ENCODE data around the gene SRGAP3.

SRGAP3 gene

GRCh38 chr3:9280451-9281219 is 31.2 kb upstream of the SRGAP3 start:
- TF ChIP-seq TEAD4 (IDR thresholded peaks at IDR 0.05) (no peak), ZBTB7A (IDR thresholded peaks at IDR 0.05; ENCODE audit: low read depth) (no peak), RAD21 (IDR thresholded peaks at IDR 0.05; ENCODE audit: low read depth) (no peak), FOXM1 (IDR thresholded peaks at IDR 0.05; ENCODE audit: borderline replicate concordance, low read depth) (no peak), YY1 (IDR thresholded peaks at IDR 0.05; ENCODE audit: low read depth) (no peak), NFIC (IDR thresholded peaks at IDR 0.05) (no peak), EGR1 (IDR thresholded peaks at IDR 0.05) (no peak), TAF1 (IDR thresholded peaks at IDR 0.05; ENCODE audit: low read depth) (no peak)
- TF ChIP-seq, protein P1, sequence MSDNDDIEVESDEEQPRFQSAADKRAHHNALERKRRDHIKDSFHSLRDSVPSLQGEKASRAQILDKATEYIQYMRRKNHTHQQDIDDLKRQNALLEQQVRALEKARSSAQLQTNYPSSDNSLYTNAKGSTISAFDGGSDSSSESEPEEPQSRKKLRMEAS (IDR thresholded peaks at IDR 0.05), result no peak
- TF ChIP-seq, protein P2, sequence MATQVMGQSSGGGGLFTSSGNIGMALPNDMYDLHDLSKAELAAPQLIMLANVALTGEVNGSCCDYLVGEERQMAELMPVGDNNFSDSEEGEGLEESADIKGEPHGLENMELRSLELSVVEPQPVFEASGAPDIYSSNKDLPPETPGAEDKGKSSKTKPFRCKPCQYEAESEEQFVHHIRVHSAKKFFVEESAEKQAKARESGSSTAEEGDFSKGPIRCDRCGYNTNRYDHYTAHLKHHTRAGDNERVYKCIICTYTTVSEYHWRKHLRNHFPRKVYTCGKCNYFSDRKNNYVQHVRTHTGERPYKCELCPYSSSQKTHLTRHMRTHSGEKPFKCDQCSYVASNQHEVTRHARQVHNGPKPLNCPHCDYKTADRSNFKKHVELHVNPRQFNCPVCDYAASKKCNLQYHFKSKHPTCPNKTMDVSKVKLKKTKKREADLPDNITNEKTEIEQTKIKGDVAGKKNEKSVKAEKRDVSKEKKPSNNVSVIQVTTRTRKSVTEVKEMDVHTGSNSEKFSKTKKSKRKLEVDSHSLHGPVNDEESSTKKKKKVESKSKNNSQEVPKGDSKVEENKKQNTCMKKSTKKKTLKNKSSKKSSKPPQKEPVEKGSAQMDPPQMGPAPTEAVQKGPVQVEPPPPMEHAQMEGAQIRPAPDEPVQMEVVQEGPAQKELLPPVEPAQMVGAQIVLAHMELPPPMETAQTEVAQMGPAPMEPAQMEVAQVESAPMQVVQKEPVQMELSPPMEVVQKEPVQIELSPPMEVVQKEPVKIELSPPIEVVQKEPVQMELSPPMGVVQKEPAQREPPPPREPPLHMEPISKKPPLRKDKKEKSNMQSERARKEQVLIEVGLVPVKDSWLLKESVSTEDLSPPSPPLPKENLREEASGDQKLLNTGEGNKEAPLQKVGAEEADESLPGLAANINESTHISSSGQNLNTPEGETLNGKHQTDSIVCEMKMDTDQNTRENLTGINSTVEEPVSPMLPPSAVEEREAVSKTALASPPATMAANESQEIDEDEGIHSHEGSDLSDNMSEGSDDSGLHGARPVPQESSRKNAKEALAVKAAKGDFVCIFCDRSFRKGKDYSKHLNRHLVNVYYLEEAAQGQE (IDR thresholded peaks at IDR 0.05; ENCODE audit: low read depth), result no peak

DNA sequence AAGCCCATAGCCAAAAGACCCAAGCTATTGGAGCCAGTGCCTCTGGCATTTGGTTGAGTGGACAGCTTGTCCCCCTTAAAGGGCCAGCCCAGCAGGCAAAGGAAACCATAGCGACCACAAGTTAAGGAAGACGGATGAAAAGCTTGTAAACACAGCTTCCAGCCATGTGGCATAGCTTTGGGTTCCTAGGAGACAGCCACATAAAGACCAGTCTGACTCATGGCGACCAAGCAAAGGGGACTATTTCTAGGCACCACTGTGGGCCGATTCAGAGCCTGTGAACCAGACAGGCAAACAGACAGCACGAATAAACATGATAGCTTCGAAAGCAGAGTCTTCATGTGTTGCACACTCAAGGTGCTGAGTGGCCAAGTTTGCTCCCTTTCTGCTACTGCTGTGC is 30.5 kb upstream of the SRGAP3 start:
- TF ChIP-seq, protein P2 (IDR thresholded peaks at IDR 0.05; ENCODE audit: low read depth), result no peak
- TF ChIP-seq FOXM1 (IDR thresholded peaks at IDR 0.05; ENCODE audit: borderline replicate concordance, low read depth) (no peak), EP300 (IDR thresholded peaks at IDR 0.05; ENCODE audit: borderline replicate concordance) (no peak), CEBPB (IDR thresholded peaks at IDR 0.05) (no peak), TCF12 (IDR thresholded peaks at IDR 0.05; ENCODE audit: low read depth) (no peak), YY1 (IDR thresholded peaks at IDR 0.05; ENCODE audit: low read depth) (no peak), TEAD4 (IDR thresholded peaks at IDR 0.05) (no peak), TAF1 (IDR thresholded peaks at IDR 0.05; ENCODE audit: low read depth) (no peak), ZBTB7A (IDR thresholded peaks at IDR 0.05; ENCODE audit: low read depth) (no peak), EGR1 (IDR thresholded peaks at IDR 0.05) (no peak)
- TF ChIP-seq, protein P1 (IDR thresholded peaks at IDR 0.05), result no peak
- TF ChIP-seq, protein P3, sequence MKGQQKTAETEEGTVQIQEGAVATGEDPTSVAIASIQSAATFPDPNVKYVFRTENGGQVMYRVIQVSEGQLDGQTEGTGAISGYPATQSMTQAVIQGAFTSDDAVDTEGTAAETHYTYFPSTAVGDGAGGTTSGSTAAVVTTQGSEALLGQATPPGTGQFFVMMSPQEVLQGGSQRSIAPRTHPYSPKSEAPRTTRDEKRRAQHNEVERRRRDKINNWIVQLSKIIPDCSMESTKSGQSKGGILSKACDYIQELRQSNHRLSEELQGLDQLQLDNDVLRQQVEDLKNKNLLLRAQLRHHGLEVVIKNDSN (IDR thresholded peaks at IDR 0.05), result no peak

- TF ChIP-seq, protein P3 (IDR thresholded peaks at IDR 0.05), result no peak
- TF ChIP-seq CREB1 (IDR thresholded peaks at IDR 0.05; ENCODE audit: low read depth) (no peak), YY1 (IDR thresholded peaks at IDR 0.05; ENCODE audit: low read depth) (no peak), FOXM1 (IDR thresholded peaks at IDR 0.05; ENCODE audit: borderline replicate concordance, low read depth) (no peak), NFIC (IDR thresholded peaks at IDR 0.05) (no peak), EGR1 (IDR thresholded peaks at IDR 0.05) (no peak), TCF12 (IDR thresholded peaks at IDR 0.05; ENCODE audit: low read depth) (no peak), ZBTB7A (IDR thresholded peaks at IDR 0.05; ENCODE audit: low read depth) (no peak)
- TF ChIP-seq, protein P1 (IDR thresholded peaks at IDR 0.05), result no peak
These were observed 29.1 kb upstream of the SRGAP3 start for GRCh38 chr3:9278498-9278897.

DNA sequence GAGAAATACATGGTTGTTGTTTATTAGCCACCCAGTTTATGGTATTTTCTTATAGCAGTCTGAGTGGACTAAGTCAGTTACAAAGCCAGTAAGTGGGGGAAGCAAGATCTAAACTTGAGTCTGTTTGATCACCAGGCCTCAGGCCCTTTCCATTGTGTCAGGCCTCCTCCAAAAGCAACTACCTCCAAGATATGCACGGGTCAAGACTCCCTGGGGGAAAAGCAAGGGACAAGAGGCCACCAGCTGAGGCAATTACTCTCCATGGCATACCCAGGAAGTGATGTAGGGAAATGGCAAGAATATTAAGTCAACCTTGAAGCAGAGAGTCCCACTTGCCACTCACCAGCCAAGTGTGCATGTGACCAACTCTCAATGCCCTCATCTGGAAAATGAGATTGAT is 28.6 kb upstream of the SRGAP3 start:
- TF ChIP-seq CREB1 (IDR thresholded peaks at IDR 0.05; ENCODE audit: low read depth) (no peak), TCF12 (IDR thresholded peaks at IDR 0.05; ENCODE audit: low read depth) (no peak)

GRCh38 chr3:9276761-9277370 is 27.4 kb upstream of the SRGAP3 start:
- no peak for TF ChIP-seq FOXM1 (IDR thresholded peaks at IDR 0.05; ENCODE audit: borderline replicate concordance, low read depth)
- TF ChIP-seq CEBPB (IDR thresholded peaks at IDR 0.05), result no peak
- TF ChIP-seq, protein P3 (IDR thresholded peaks at IDR 0.05), result no peak
- TF ChIP-seq TCF12 (IDR thresholded peaks at IDR 0.05; ENCODE audit: low read depth), result no peak
- no peak for TF ChIP-seq ZBTB7A (IDR thresholded peaks at IDR 0.05; ENCODE audit: low read depth)
- no peak for TF ChIP-seq EGR1 (IDR thresholded peaks at IDR 0.05)
- no peak for TF ChIP-seq CREB1 (IDR thresholded peaks at IDR 0.05; ENCODE audit: low read depth)
- TF ChIP-seq TEAD4 (IDR thresholded peaks at IDR 0.05), result no peak
- TF ChIP-seq, protein P1 (IDR thresholded peaks at IDR 0.05), result no peak
- TF ChIP-seq RAD21 (IDR thresholded peaks at IDR 0.05; ENCODE audit: low read depth), result no peak
- TF ChIP-seq, protein P2 (IDR thresholded peaks at IDR 0.05; ENCODE audit: low read depth), result no peak
- no peak for TF ChIP-seq YY1 (IDR thresholded peaks at IDR 0.05; ENCODE audit: low read depth)
- TF ChIP-seq NFIC (IDR thresholded peaks at IDR 0.05), result no peak
- no peak for TF ChIP-seq TAF1 (IDR thresholded peaks at IDR 0.05; ENCODE audit: low read depth)
